Activated CD4-positive, alpha-beta T cell treated with anti-CD3 and anti-CD28 coated beads, Interleukin-2, amount 50 U/mL, for 4 hours (primary cell): ENCODE data around the gene RIMBP2.

Experiments used
- DNase-seq, 2 experiments: peaks; one replicate each; pipeline ENCODE4 v3.0.0-alpha.2; 2020

The RIMBP2 gene

DNA sequence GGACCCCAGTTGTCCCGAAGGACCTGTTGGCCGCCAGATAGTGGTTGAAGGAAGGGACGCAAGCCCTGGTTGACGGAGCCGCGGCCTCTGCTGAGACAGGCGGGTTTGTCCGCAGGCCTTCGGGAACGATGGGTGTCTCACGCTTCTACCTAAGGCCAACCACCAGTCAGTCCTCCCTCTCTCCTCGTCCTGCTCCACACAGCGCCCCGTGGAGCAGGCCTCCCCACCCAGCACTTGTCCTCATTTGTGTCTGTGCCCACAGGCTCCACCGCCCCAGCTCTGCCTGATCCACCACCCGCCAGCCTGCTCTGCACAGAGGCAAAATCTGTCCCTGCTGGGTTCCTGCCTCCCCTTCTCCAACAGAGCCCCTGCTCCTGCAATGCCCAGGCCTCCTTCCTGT, 41.0 kb downstream of the RIMBP2 start:
- DNase-seq, result no peak

DNA sequence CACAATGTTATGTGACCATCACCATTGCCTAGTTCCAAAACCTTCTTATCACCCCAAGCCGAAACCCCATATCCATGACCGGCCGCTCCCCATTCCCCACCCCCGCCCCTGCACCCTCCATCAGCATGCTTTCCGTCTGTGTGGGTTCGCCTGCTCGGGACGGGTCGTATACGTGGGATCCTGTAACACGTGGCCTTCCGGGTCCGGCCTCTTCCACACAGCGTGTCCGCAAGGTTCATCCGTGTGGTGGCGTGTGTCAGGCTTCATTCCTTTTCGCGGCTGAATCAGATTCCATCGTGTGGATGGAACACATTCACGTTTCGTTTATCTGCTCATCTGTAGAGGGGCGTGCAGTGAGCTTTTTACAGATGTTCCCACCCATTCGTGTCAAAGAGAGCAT, 41.4 kb downstream of the RIMBP2 start:
- no peak for DNase-seq

DNA sequence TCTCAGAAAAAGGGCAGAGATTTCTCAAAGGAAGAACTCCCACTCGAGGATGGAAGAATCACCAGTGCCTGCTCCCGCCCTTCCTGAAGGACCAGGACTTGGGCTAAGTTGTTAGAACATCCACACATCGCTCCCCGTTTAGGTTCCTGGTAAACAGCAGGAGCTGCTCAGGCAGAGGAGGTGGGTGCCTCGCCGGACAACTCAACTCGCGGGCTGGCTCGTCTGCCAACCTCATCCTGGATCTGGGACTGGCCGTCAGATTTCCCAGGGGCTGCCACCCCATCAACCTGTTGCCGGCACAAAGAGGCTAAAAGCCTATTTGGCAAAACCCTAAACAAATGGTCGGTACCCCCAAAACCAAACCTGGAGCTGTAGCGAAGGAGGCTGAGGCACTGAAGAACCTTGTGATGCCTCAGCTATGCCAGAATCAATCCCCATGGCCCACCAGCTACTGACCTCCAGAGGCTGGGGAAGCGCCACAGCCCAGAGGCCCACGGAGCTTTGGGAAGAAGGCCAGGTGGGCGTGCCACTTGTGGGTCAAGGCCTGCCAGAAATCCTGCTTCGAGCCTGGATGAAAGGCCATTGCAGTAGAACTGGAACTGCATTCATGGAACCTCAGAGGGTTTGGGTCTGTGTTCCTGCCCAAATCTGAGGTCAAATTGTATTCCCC, 42.9 kb downstream of the RIMBP2 start:
- no peak for DNase-seq

DNA sequence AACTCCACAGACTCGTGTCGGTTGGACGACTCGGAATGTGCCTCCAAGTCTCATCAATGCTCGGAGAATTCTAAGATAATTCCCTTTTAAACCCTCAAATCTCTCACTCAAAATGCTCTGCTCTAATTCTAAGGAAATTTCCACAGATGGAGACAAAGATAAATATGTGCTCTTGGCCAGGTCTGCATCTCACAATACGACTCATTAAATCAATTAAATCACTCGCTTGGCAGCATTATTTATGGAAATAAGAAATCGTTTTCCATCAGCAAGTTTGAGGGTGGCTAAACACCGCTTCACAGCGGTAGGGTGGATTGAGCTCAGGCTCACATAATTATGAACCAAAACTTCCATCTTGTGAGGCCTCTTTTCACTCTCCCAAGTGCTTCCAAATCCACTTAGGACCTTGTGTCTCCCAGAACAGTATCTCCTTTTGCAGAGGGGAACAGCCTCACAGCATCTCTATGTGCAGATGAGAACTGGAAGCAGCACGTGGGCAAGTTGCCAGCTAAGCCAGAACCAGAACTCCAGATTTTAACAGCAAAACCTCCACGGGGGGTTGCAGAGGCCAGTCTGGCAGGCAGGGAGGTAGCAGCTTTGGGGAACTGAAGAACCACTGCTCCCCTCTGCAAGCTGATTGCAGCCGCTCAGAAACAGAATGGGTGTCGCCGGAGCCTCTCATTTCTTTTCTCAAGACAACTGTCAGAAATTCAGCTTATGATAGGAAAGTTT, 43.8 kb downstream of the RIMBP2 start:
- DNase-seq, result no peak

DNA sequence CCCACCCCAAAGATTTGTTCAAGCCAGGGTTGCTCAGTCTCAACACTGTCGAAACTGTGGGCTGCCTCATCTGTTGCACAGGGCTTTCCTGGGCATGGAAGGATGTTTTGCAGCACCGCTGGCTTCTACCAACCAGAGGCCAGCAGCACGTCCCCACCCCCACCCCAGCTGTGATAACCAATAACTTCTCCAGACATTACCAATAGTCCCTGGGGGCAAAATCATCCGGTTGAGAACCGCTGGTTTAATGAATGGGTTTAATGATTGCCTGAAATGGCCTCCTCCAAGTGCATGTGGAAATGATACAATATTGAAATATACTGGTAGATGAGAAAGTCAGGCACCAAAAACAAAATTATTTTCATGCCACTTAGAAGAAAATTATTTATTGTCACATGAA, 44.5 kb downstream of the RIMBP2 start:
- no peak for DNase-seq

DNA sequence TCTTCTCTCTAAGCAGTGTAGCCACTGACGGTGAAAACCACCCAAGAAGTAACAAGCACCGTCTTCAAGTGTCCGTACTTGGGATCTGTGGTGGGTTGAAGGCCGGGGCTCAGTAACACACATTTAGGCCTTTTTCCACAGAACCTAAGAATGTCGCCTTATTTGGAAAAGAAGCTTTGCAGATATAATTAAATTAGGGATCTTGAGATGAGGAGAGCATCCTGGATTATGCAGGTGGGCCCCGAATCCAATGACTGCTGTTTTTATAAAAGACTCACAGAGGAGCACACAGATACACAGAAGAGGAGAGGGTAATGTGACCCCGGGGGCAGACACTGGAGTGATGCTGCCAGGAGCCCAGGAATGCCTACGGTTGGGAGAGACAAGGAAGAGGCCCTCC, 46.3 kb downstream of the RIMBP2 start:
- no peak for DNase-seq

DNA sequence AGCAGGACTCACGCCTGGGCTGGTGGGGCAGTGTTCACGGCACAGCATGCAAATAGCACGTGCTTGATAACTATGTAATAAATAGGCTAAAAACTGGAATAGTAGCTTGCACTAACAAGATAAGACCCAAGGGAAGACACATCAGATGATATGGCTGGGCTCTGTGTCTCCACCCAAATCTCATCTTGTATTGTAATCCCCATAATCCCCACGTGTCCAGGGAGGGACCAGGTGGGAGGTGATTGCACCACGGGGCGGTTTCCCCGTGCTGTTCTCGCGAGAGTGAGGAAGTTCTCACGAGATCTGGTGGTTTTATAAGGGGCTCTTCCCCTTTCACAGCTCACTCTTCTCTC, 46.9 kb downstream of the RIMBP2 start:
- no peak for DNase-seq

DNA sequence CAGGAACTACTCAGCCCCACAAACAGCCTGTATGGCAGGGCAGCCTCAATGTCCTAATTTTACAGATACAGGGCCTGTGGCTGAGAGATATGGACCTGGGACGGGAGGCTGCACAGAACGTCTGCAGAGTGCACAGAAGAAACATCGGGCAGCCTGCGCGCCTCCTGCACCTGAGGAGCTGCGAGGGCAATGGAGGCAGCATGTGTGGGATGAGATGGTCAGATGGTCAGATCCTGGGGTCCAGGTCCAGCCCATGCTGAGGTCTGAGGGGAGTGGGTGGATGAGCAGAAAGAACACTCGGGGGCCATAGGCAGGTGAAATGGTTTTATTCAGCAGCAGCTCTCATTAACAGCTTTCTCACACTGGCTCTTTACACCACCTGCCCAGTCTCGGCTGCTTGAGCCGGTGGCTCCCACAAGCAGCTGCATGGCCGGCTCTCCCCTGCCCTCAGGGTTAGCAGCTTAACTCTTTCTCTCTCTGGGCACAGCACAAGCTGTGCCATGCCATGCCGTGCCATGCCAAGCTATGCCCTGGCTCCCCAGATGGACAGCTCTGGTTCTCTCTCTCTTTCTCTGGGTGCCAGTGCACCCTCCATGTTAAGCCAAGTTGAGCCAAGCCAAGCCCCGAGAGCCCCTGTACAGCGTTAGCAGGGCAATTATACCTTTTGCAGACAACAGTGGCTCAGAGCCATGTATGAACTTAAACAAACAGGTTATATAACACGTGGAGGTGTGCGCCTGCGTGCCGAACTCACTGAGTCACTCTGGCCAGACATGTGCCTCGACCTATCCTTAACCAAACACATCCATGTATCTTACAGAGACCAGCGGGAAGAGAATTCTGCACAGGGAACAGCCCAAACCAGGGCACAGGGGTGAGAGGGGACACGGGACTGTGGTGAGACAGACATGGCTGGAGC, 47.6 kb downstream of the RIMBP2 start:
- DNase-seq, result no peak

DNA sequence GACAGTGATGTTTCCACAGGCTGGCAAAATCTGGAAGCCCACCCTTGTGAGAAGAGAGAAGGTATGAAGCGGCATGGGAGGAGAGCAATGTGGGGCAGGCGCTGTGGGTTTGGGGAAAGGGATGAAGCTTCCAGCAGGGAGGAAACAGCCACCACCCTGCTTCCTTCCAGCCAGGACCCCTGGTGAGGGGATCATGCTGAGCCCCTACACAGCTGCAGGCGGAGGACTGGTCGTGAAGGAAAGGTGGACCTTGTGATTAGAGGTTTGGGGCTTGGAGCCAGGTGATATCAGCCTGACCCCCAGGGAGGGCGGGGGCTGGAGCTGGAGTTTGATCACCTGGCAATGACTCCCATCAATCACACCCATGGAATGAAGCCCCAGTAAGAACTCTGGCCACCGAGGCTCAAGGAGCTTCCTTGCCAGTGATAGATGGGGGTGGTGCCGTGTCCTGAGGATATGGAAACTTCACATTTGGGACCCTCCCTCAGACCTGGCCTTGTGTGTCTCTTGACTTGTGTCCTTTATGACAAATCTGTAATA, 48.6 kb downstream of the RIMBP2 start:
- no peak for DNase-seq

DNA sequence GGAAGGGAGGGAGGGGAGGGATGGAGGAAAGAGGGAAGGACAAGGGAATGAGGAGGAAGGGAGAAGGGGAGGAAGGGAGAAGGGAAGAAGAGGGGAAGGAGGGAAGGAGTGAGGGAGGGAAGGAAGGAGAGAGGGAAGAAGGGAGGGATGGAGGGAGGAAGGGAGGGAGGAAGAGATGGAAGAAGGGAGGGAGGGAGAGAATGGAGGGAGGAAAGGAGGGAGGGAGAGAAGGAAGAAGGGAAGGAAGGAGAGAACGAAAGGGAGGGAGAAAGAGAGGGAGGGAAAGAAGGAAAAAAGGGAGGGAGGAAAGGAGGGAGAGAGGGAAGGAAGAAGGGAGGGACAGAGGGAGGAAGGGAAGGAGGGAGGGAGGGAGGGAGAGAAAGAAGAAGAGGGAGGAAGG, 49.5 kb downstream of the RIMBP2 start:
- no peak for DNase-seq

DNA sequence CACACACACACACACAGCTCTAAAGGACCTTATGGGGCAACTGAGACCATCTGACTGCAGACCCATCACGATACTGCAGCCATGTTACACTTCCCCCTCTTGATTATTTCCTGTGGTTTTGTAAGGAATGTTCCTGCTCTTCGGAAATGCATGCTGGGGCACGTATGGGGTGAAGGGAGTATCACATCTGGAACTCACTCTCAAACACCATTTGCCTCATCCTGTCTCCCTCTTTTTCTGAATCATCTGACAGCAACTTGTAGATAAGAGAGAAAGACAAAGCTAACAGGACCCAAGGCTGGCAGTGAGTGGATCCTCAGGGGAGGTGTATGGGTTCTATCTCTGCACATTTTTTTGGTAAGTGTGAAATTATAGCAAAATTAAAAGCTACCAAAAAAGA, 50.3 kb downstream of the RIMBP2 start:
- DNase-seq, result no peak

DNA sequence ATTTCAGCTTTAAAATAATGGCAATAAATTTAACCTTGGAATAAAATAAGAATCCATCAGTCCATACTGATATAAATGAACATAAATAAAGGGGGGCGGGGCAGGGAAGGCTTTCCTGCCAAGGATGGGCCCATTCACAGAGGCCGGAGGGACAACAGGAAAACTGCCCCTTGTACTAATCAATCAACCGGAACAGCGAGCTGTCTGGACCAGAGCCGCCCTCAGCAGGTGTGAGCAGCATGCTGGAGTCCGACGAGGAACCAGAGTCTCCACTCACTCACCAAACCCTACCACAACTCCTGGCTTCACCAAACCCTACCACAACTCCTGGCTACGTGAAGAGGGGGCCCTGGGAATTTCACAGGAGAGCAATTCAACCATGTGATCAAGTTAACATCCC, 51.3 kb downstream of the RIMBP2 start:
- DNase-seq, result no peak

DNA sequence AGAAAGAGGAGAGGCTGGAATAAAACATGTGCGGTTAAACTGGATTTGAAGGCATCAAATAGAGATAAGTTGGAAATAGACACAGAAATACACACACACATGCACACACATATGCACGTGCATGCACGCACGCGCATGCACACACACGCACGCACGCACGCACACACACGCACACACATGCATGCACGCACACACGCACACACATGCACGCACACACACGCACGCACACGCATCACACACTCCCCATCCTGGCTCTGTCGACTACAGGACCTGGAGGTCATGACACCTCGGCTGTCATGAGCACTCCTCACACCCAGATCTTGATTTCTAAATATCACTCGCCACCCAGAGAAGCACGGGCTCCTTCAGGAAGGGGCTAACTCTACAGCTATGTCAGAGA, 51.8 kb downstream of the RIMBP2 start:
- DNase-seq, result no peak

DNA sequence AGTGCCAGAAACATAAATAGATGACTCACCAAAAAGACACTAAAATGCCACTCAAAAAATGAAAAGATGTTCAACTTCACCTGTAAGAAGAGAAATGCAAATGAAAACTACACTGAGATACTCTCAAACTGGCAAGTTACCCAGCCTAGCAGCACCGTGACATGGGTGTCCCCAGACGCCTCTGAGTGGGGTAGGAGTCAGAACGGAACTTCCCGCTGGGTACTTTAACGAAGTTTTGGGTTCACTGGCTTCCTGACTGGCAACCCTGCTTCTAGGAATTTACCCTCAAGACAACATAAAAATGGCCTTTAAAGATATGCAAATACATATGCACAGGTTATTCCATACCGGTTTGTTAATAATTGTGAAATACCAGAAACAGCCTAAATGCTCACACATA, 52.6 kb downstream of the RIMBP2 start:
- DNase-seq, result no peak

DNA sequence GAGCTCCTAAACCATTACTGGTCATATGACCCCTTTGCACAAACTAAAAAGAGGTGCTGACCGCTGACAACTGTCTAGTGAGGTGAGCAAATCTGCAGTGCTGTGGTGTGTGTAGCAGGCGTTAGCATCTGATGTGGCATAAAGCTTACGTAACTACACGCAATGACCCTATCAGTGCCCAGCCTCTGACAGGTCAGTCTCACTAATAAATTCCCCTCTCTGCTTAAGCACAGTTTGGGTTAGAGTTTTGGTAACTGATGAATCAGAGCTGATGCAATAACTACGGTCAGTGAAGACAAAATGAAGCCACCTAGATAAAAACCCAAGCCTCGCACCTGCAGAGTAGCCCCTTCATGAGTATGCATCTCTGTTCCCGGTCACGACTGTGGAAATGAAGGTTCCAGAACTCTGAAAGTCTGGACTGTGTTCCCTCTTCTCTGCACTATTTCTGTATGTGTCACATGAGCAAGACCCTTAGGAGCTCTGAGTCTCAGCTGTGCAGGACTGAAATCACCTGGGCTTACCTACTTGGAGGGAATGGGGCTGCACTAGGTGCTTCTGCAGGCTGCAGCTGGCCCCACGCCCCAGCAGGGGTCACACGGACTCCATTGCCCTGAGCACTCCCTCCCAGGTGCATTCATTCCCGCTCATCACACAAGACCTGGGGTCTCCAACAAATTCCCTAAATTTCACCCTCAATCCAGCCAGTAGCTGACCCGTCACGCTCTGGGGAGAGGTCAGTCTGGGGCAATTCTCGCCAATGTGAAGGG, 54.4 kb downstream of the RIMBP2 start:
- DNase-seq, result no peak

DNA sequence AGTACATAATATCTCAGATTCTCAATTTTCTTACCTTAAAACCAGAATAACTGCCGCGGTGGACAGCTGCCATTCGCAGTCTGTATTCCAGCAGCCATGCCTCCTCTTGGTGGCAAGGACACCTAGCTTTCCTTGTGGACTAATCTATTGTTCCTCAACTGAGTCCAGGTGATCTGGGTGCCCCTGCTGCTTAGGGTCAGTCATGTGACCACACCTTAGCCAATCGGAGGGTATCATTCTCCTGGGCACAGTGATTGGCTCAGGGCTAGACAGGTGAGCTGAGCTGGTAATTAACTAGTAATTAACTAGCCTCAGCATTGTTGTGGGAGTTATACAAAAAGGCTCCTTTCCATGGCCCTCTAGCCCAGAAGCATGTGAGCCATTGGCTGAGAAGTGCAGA, 55.0 kb downstream of the RIMBP2 start:
- no peak for DNase-seq

DNA sequence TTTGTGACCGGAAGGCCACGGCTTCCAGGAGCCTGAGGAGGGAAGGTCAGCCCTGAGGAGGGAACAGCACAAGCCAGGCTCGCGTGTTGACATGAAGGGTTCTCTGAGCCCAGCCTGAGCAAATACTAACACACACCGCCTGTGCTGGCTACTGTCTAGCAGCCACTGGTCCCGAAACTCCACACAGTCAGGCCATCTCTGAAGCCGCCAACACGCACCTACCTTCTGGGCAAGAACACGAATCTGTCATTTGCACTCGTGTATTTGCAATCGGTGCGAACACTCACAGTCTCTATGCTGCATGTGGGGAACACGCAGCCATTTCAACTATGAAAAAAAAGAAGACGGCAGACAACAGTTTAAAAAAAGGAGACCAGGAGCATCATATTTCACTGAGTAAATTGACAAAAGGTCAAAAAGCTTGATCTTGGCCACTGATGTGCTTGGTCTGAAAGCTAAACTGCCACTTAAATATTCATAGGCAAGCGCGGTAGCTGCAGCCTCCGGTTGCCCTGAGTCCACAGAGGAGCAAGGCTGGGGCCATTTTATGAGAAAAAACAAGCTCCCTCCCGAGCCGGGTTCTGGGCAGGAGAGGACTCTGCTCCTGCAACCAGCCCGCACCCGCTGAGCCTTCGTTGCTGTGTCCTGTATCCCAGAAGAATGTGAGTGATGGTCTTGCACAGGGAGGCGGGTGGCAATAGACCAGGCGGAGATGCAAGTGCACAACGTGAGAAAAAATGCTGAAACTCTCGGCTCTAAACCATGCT, 57.8 kb downstream of the RIMBP2 start:
- no peak for DNase-seq

DNA sequence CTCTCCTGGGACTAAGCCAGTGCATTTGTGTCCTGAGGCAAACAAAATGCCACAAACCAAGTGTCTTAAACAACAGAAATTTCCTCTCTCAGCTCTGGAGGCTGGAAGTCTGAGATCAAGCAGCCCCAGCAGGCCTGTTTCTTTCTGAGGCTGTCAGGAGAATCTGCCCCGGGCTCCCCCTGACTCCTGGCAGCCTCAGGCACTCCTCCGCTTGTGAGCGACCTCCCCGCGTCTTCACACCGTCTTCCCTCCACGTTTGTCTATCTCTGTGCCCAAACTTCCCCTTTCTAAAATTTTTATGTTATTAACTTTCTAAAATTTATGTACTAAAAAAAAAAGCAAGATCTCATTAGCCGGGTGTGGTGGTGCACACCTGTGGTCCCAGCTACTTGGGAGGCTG, 59.7 kb downstream of the RIMBP2 start:
- DNase-seq, result no peak

DNA sequence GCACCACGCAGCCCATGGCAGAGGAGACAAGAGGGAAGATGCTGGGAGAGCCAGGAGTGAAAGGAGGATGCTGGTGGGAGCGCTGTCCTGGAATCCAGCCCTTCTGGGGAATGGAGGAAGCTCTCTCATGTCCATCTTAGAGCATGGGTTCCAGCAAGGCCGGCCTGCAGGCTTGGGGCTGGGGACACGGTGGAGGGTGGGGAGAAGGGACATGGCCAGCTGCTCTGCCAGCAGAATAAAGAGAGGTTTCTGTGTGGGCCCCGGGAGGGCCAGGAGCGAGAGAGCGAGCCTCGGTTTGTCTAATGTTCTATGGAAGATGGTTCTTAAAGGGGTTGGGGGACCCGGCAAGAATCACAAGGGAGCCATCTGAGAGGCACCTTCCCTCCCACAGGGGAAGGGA, 60.2 kb downstream of the RIMBP2 start:
- no peak for DNase-seq

DNA sequence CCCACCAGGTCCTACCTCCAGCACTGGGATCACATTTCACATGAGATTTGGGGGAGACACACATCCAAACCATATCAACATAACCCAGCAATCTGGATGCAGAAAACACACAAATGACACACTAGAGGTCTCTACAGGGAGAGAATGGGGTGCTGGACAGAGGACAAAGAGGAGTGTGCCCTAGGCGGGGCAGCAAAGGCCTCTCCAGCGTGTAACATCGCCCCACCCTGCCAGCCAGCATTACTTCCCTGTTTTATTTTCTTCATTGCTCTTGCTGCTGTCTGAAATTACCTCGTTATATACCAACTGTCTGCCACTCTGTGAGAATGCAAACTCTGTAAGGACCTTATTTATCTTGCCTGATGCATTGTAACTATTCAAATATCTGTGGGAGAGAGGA, 61.1 kb downstream of the RIMBP2 start:
- DNase-seq, result no peak

DNA sequence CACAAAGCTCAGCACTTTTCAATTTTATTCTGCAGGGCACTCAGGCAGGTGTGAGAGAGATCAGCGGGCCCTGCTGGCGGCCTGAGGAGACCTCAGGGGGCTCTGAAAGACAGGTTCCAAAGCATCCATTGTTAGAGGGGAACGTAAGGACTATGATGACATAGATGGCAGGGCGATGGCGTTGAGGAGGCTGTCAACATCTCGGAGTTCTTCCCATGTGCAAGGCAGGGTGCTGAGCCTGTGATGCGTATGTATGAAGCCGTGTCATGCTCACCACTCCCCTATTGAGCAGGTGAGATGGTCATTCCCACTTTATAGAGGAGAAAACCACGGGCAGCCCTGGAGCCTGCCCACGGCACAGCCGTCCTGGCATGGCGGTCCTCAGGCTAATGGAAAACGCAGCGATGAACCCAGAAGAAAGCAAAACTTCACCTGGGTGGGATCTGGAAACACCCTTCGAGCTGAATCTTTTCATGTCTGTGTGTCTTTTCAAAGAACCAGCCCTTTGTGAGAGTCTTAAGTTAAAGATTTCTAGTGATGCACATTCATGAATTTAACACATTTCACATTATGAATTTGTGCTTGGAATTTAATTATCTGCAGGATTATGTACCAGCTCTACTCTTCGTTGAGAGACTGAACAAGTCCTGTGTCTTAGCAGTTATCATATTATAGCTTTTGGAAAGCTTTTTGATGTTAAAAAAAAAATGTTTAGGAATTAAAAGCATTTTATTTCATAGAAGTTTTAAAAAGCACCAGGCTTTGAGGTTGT, 64.7 kb downstream of the RIMBP2 start:
- no peak for DNase-seq
